NOMO-1 treated with dmso at 0.1 percent for 144 hours (cell line): Measurements from ENCODE around the gene ENDOV.

ENCODE experiments used
- DNase-seq: peaks from one replicate; lab custom pipeline; 2025; ENCODE audit not compliant: unreplicated experiment; lab: John Stamatoyannopoulos, UW

The ENDOV gene

DNA sequence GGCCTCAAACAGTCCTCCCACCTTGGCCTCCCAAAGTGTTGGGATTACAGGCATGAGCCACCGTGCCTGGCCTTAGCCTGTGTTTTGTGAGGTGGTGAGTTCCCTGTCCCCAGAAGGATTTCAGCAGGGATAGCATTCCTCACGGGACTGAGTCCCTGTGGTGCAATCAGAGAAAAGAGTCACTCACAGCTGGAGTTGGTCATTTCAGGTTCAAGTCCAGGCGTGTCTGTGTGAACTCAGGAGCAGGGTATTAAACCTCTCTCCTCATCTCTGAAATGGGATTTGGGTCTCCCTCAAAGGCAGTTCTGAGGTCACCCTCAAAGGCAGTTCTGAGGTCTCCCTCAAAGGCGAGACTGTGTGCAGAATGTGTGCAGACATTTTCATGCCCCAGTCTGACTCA, 32.8 kb downstream of the ENDOV start:
- no peak for DNase-seq

DNA sequence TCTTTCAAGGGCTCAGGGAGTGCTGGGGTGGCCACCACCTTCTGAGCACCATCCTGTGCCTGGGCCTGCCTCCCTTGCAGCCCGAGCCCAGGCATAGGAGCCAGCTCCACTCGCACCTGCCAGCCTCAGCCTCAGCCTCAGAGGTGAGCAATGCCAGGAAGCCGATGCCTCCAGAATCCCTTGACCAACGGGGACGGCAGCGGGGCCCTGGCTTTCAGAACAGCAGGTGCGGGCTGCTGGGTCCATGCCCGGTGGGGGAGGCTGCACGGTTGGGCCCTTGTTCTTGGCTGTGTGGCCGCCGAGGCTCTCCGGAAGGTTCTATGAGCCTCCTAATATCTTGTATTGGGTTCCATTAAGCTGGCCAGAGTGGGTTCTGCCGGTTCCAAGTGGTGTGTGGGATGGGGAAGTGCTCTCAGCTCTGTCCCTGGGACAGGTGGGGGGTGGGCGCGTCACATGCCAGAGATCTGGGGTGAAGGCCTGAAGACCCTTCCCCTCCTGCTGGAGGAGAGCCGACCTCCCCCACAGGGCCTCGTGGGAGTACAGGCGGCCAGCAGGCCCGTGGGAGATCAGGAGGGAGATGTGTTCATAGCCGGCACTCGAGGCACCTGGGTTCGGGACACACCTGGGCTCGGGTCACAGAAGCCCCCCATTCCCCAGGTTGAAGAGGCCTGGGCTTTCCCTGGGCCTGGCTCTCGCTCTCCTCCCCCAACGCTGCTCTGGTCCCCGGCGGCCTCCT, 34.4 kb downstream of the ENDOV start:
- no peak for DNase-seq

DNA sequence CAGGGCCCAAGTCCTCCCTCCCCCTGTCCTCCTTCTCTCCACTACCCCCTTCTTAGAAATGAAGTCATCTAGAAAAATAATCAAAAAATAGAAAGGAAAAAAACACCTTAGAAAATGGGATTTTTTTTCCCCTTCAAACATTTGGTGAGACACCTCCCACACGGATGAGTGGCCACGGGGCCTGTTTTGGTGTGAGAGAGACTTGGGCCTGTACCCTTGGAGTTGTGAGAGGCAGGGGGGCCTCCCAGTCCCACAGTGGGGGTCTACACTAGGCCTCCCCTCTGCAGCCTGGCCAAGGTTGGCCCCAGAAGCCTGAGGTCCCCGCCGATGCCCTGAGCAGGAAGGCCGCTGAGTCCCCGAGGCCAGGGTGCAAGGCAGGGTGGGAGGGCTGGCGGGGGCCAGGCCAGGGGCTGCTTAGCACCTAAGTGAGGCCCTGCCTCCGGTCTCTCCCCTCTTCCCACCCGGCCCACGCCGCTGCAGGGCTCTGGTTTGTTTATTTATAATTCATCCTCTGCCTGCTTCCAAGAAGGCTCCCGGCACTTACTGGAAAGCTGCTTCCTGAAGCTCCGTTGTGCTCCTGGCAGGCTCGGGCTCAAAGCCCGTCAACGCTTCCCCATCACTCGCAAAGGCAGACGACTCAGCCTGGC, 35.1 kb downstream of the ENDOV start:
- DNase-seq = no peak

DNA sequence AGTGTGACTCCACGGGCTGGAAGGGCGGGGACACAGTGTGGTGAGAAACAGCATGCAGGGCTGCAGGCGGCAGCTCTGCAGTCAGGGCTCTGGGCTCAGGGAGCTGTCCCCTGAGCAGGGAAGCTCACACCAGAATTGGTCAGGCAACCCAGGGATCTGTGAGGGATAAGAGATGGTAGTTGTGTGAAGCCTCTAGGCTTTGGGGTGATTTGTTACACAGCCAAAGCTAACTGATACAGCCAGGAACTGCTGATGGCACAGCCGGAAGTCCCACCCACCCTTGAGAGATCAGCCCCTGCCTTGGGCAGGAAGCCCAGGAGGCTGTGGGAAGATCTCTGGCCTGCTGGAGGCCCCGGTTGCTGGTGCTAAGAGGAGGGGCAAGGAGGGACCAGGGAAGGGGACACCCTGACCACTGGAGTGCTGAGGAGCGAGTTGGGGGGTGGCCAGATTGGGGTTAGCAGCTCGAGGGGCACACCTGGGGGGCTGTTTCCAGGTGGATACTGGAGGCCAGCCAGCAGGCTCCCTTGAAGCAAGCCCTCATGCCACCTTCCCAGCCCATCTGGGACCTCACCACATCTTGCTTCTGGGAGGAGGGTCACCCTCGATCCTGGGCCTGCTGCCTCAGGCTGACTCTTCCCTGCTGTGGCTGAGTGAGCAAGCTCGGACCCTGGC, 36.3 kb downstream of the ENDOV start:
- no peak for DNase-seq

DNA sequence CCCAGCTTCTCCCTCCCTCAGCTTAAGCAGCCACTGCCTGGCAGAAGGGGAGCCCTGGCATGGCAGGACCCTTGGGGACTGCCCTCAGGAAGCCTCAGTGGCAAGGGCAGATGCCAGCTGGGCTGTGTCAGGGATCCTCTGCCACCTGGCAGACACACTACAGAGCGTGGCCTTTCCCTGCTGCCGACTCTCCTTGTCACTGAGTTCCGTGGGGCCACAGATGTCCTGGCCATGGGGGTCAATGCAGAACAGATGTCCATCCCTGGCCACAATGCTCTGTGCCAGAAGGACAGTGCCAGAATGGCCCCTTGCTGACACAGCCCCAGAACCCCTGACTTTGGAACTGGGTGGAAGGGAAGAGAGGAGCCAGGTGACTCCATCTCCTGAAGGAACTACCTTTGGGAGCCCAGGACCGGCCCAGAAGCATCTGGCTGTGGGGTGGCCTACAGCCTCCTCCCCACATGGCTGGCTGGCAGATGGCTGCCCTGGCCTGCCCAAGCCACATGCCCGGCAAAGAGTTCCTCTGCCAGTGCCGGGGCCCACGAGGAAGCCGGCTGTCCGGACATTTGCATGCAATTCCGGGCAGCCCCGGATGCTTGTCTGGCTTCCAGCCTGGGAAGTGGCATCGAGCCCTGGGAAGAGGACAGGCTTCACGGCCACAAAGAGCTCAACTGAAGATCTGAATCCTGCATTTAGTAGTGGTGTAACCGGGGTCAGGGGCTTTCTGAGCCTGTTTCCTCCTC, 37.4 kb downstream of the ENDOV start:
- no peak for DNase-seq

DNA sequence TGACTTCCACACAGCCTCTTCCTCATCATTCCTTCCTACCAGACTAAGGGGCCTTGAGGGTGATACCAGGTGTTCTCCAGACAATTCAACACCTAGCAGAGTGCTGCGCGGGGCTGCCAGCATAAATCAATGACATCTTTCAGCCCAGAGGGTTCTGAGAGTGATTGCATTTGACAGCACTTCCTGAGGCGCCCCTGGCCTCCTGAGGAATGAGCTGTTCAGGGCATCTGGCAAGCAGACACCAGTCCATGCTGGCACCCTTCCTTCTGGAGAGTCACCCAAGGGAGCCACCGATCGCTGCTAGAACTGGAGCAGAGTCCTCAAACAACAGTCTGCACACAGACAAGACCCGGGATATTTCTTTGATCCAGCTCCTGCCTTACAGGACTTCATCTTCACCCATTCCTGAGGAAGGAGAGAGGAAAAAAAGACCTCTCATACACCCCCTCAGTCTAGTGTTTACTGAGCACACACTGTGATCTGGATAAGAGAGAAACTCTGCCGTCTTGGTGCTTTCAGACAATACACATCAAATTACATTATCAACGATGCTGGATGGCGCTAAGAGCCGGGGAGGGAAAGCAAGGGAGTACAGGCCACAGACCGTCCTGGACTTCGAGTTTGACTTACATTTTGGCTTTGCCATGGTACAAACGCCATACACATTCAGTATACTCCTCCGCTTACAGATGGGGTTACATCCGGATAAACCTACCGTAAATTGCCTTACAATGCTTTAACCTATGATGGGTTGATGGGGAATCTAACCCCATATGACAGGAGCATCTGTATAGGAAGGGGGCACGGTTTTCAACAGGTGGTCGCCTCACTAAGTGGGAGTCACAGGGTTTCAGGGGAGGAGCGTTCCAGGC, 38.4 kb downstream of the ENDOV start:
- no peak for DNase-seq

DNA sequence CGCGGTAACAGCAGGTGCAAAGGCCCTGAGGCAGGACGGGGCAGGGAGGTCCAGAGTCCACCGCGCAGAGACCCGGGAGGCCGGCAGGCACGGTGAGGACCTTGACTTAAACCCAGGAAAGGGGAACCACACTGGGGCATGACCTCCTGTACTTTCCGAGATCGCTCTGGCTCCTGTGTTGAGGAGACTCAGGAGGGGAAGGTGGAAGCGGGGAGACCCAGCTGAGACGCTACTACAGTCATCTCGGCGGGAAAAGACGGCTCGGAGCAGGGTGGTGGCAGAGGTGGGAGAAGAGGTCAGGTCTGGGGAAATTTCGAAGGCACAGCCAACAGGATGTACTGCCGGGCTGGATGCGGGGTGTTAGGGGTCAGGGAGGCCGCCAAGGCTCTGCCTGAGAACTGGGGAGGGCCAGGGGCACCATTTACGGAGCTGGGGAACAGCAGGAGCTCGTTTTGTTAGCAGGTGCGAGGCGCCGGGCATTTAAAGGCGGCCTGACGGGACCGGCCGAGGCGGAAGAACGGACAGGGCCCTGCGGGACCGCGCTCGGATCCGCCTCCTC, 39.1 kb downstream of the ENDOV start:
- DNase-seq = no peak

DNA sequence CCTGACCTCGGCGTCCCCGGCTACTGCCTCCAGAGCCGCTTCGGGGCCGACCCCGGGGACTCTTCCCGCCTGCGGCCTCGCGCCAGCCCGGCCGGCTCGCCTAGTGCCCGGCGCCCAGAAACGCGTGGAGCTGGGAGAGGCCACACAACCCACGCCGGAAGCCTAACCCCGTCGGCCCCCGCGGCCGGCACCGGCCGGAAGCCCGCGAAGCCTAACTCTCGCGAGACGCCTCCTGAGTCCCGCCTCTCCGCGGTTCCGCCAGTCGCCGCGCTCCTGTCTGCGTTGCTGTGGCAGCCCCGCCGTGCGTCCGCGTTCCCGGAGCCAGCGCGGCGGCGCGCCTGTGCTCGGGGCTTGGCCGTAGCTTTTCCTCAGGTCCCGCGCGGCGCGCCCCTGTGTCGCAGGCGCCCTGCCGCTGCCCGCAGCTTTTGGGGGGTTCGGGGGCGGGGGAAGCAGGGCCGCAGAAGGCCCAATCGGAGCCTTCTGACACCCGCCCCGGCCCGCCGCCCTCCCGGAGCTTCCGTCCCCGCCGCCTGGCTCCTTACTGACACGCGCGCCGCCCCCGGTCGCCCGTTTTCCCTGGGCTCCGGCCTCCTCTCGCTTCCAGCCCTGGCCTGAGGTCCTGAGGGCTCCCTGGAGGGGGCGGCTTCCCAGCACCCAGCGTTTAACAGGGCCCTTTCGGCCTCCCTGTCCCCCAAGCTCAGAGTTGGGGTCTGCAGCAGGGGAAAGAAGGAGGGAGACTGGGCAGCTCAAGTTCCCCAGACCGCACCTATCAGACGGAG, 39.8 kb downstream of the ENDOV start:
- DNase-seq = peak; percentile 93

DNA sequence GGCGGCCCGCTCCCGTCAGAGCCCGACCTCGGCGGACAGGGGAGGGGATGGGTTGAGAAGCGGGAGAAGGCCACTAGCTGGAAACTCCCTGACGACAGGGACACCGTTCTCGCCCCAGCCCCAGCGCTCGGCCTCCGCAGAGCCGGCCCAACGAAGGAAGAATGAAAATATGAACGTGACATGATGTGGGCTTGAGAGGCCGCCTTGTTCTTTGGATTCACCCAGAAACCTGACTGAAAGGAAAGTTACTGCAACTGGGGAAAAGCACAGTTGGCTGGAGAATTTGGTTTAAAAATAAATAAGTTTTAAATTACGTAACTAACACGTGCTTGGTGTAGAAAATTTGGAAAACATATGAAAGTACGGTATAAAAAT, 40.4 kb downstream of the ENDOV start:
- no peak for DNase-seq

DNA sequence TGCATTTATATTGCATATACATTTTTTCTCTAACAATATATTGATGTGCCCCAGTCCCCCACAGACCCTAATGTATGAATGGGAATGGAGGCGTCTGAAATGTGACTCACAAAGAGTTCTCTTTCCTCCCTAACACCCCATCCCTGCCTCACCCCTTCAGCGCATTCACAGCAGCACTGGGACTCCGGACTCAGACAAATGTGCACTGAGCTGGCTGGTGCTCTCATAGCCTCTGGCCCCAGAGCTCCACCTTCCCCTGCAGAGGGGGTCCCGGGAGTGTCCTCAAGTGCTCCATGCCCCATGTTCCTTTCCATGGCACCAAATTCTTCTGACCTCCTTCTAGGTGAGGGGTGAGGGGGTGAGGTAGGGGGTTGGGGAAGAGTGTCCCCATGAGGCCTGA, 40.8 kb downstream of the ENDOV start:
- no peak for DNase-seq

DNA sequence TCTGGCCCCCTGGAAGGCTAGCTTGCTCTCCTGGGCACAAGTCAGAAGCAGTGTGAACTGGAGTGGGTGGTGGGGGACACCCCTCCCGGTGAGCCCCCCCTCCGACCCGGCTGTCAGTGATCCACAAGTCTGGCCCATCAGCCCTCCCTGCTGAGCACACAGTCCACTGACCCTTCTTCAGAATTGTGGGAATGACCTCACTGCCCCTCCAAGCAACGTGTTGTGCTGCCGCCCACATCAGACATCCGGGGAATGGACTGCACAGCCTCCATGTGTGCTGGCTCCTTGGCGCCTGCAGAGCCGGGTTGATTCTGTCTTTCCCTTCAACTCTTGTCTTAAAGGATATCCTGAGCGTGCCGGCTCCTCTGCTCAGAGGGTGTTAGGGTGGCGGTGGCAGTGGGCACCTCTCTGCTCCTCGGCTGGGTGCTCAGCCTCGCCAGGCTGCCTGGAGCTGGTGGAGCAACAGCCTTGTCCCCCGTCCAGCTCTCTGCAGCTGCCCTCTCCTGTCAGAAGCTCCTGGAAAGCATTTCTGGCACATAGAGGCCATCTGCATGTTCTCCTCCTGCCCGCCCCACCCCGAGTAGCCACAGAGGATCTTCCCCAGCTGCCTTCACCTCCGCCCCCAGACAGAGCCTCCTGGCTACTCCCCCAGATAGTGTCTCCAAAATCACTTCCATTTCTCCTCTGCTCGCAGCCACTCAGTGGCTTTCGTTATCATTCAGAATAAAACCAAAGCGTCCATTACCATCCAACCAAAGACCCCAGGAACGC, 41.7 kb downstream of the ENDOV start:
- DNase-seq = no peak

DNA sequence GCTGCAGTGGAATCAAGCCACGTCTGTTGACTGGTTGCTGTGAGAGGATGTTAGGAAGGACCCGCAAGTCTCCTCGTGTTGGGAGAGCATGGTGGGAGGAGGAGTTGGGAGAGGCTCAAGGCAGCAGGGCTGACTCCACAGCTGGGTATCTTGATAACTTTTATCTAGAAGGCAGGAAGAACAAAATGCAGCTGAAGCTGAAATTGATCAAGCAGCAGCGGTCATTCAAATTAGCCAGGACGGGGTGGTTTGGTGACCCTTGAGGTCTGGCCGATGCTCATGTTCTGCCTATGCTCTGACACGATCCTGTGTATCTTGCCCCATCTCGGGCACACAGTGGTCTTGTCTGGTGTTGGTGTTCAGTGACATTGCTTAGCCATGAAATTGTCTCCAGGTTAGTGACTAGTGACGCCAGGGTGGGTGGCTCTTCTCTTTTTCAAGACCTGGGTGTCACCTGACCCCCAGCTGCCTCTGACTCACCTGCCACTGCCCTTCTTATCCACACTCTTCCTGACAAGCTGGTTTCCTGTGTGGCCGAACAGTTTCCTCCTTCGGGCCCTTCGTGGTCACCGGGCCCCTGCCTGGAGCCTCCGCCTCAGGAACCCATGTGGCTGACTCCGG, 42.4 kb downstream of the ENDOV start:
- DNase-seq = peak; percentile 60

DNA sequence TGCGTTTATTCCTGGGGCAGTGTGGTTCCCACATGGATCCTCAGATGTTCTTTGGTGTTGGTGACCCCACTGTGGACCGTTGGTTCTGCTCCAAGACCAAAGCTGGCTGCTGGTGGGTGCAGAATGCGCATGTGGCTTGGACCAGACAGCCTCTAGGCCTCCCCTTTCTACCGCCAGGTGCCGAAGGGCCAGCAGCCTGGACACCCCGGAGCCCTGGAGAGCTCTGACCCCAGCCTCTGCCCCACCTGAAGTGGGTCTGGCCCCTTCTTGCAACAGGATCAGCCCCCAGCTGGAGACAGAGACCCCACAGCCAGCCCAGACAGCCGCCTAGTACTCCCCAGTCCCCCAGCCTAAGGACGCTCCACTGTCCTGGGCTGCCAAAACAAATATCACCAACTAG, 43.0 kb downstream of the ENDOV start:
- DNase-seq = no peak

DNA sequence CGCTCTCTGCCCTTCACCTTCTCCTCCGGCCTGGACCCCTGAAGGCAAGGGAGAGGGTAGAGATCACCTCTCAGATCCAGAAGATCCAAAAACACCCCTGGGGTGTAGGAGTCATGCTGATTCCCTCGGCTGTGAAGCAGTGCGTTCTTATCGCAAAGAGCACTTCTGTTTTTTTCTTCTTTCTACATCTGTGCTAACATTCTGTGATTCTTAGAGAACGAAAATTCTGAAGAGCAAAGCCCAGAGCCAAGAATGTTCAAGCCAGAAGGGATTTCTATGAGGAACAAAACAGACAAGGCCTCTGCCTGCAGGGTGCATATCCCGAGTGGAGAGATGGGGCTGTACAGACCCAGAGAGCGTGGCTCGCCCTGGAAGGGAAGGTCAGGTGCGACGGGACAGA, 44.3 kb downstream of the ENDOV start:
- DNase-seq = no peak

DNA sequence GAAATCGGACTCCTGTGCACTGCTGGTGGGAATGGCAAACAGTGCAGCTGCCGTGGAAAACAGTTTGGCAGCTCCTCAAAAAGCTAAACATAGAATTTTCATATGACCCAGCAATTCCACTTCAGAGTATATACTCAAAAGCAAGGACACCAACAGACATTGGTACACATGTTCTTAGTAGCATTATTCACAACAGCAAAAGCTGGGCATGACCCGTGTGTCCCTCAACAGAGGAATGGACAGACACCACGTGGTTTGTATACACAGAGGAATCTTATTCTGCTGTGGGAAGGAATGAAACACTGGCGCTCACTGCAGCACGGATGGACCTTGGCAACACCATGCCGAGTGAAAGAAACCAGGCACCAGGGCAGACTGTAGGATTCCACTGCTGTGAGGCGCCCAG, 45.5 kb downstream of the ENDOV start:
- no peak for DNase-seq

DNA sequence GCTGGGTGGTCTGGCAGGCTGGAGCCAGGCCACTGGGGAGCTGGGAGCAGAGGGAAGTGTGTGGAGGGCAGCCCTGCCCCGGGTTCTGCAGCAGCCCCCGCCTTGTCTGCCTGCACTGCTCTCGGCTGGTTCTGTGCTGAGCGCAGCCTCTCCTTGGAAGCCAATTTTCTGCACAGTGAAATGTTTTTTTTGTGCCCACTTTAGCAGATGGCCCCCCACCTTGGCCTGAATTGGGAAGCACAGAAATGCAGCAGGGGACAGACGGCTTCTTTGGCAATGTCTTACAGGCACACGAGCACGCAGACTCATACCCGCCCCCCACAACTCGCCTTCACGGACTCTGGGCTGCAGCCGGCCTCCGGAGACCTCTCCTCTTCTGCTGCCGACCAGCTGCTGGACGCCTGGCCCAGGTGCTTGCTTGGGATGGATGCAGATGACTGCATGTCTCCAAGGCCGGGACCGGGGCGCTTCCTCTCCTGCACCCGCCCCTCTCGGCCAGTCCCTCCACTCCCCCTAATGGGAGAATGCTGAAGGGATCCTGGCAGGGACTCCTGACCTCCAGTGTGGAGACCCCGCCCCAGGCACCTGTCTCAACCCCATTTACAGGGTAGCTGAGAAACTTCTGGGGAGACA, 46.7 kb downstream of the ENDOV start:
- no peak for DNase-seq

DNA sequence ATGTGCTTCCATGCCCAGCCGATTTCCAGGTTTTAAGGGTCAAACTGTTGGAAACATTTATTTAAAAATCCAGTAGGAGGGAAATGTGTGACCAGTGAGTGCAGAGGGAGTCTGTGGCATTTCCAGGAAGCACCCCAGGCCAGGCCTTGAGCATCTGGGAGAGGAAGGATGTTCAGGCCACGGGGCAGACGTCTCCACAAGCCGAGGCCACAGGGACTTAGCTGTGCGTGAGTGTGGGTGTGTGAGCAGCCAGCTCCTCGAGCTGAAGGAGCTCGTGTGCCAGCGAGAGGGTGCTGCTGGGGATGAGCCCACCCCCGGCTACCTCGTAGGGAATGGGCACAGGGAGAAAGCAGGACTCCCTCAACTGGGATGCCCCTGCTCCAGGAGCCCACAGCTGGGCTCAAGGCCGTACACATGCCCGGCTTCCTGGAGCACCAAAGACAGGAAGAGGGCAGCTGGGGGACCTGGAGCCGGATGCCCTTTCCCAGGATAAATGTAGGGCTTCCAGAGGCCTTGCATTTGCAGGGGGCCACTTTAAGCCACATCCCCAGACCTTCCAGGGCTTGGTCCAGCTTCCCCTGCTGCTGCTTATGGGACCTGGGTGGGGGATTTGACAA, 48.9 kb downstream of the ENDOV start:
- no peak for DNase-seq

DNA sequence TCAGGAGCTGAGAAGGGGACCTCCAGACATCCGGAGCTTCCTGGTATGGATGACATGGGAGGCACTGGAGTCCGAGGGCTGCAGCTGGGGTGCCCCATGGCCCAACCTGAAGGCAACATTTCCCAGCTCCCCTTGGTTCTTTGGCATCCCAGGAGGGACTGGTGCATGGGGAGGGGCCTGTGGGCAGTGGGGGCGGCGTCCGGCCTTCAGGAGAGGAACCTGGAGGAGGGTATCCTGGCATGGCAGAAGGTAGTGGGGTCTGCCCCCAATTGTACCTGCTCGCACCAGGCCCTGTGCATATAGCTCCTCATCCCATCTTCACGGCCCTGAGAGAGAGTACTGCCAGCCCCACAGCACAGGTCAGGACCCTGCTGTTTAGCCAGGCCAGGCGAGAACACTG, 49.5 kb downstream of the ENDOV start:
- no peak for DNase-seq
